Type B pancreatic cell (in vitro differentiated cells): ENCODE measurements around the gene TCAF1. TPM values are rescaled to one million over a fixed set of nuclear protein-coding genes. Genes with fewer than 3 reads are reported as not detected.

Experiments used
- DNase-seq: peaks from one replicate; pipeline ENCODE4 v3.0.0; 2021; ENCODE audit warnings: mixed read lengths; ENCODE audit not compliant: unreplicated experiment; ENCODE audit errors: extremely low spot score
- H3K27ac Mint-ChIP-seq: 2 replicates; pipeline ENCODE4 v1.8.0; 2021; ENCODE audit warnings: mild to moderate bottlenecking, mixed read lengths
- H3K27me3 Mint-ChIP-seq: 2 replicates; pipeline ENCODE4 v1.8.0; 2021; ENCODE audit warnings: mixed read lengths
- H3K36me3 Mint-ChIP-seq: 2 replicates; pipeline ENCODE4 v1.8.0; 2021; ENCODE audit warnings: mixed read lengths
- H3K4me1 Mint-ChIP-seq: one replicate; pipeline ENCODE4 v1.8.0; 2021; ENCODE audit warnings: mixed read lengths; ENCODE audit not compliant: unreplicated experiment
- H3K4me3 Mint-ChIP-seq: 2 replicates; pipeline ENCODE4 v1.8.0; 2021; ENCODE audit warnings: mild to moderate bottlenecking, mixed read lengths
- H3K9me3 Mint-ChIP-seq: 2 replicates; pipeline ENCODE4 v1.8.0; 2021; ENCODE audit warnings: mixed read lengths
- total RNA-seq: library from RNA; stranded (reverse); gene quantifications from 2 replicates; pipeline ENCODE4 v1.2.1, GENCODE V29; 2021; ENCODE audit warnings: low replicate concordance
- TF ChIP-seq, protein P1 (sequence below): fragments of 200-600 bp; sonication (generic); conservative IDR thresholded peaks from 2 replicates; pipeline ENCODE4 v1.5.0; 2021; ENCODE audit warnings: antibody characterized with exemption, mild to moderate bottlenecking

TCAF1 gene
- total RNA-seq, 1 donor from 2014 or later = 71.2 TPM

DNA sequence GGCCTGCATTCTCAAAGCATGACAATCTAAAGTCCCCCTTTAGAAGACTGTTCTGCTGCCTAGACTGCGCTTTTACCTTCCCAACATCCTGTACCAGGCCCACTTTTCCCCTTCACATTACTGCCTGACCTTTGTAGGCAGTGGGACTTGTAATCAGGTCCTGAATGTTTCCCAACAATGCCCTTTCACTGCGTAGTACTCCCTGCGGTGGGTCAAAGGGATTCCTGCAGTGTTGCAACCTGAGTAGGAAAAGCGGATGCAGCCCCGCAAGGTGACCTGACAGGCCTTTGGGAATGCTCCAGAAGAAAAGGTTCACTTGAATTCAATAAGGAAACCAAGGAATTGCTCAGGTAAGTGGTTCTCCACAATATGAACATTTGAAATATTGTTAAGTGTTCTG lies 4.9 kb upstream of the TCAF1 start:
- Mint-ChIP-seq H3K36me3 (no peaks in the 10 kb centered on the region), H3K4me1 (peaks cover 9% of the 10 kb centered on the region), H3K27ac (no peak overlapping the region), H3K4me3 (no peak overlapping the region), H3K27me3 (no peaks in the 10 kb centered on the region), H3K9me3 (no peaks in the 10 kb centered on the region)
- TF ChIP-seq, protein P1, sequence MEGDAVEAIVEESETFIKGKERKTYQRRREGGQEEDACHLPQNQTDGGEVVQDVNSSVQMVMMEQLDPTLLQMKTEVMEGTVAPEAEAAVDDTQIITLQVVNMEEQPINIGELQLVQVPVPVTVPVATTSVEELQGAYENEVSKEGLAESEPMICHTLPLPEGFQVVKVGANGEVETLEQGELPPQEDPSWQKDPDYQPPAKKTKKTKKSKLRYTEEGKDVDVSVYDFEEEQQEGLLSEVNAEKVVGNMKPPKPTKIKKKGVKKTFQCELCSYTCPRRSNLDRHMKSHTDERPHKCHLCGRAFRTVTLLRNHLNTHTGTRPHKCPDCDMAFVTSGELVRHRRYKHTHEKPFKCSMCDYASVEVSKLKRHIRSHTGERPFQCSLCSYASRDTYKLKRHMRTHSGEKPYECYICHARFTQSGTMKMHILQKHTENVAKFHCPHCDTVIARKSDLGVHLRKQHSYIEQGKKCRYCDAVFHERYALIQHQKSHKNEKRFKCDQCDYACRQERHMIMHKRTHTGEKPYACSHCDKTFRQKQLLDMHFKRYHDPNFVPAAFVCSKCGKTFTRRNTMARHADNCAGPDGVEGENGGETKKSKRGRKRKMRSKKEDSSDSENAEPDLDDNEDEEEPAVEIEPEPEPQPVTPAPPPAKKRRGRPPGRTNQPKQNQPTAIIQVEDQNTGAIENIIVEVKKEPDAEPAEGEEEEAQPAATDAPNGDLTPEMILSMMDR = no peak
- no peak for DNase-seq

DNA sequence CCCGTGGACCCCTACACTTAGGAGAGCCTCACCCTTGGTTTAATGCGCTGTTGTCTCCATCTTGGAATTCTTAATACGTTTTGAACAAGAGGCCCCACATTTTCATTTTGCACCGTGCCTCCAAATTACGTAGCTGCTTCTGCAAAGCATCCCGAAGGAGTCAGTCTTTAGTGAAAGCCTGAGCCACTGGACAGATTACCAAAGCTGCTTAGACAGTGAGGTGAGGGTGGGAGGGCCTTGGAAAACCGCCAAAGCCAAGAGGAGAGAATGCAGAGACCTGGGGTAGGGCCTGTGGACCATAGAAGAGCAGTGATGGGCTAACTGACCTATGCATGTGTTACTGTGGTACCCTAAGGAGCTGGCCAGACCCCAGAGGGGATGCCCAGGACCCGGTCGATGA lies 4.2 kb upstream of the TCAF1 start:
- Mint-ChIP-seq H3K27me3 (no peaks in the 10 kb centered on the region), H3K4me1 (peaks cover 9% of the 10 kb centered on the region), H3K36me3 (no peaks in the 10 kb centered on the region), H3K9me3 (no peaks in the 10 kb centered on the region), H3K4me3 (no peak overlapping the region), H3K27ac (no peak overlapping the region)
- TF ChIP-seq, protein P1 = no peak
- DNase-seq = no peak

DNA sequence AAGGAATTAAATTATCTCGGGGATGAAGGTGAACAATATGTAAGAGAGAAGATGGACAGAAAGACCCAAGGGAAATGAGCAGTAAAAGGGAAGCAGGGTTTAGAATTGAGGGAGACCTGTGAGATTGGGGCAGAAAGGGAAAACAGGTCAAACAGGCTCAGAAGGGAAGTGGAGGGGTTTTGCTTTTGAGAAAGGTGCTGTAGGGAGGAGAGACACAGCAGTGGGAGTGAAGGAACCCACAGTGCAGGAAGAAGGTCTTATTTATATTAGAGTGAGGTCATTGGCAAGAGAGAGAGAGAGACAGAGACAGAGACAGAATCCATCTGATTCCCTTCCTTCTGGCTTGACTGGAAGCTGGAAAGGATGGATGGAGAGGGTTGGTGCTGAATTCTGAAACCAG lies 3.5 kb upstream of the TCAF1 start:
- peaks cover 12% of the 10 kb centered on the region for H3K4me1 Mint-ChIP-seq
- DNase-seq = no peak
- H3K36me3 Mint-ChIP-seq = no peaks in the 10 kb centered on the region
- H3K27ac Mint-ChIP-seq = peak overlapping the region; percentile 12
- TF ChIP-seq, protein P1 = no peak
- no peaks in the 10 kb centered on the region for H3K9me3 Mint-ChIP-seq
- H3K27me3 Mint-ChIP-seq = no peaks in the 10 kb centered on the region
- H3K4me3 Mint-ChIP-seq = peak overlapping the region; percentile 14

DNA sequence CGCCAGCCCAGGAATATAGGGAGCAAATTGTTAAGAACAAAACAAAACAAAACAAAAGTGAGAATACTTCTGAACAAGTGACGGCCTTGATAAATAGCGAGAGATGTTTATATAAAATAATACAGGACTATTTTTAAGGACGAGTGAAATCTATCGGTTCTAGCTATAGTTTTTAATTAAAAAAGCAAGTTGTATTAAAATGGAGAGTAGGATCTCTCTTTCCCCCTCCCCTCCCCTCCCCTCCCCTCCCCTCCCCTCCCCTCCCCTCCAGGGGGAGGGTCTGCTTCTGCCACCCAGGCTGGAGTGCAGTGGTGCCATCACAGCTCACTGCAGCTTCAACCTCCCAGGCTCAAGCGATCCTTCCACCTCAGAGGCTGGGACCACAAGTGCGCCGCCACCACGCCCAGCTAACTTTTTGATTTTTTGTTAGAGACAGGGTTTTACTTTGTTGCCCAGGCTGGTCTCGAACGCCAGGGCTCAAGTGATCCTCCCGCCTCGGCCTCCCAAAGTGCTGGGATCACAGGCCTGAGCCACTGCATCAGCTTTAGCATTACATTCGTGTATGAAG lies 440 bp upstream of the TCAF1 start:
- TF ChIP-seq, protein P1 = no peak
- Mint-ChIP-seq H3K27me3 (no peaks in the 10 kb centered on the region), H3K36me3 (peaks cover 4% of the 10 kb centered on the region), H3K9me3 (no peaks in the 10 kb centered on the region), H3K27ac (peak overlapping the region; percentile 91), H3K4me3 (peak overlapping the region; percentile 97), H3K4me1 (peaks cover 25% of the 10 kb centered on the region)
- DNase-seq = no peak

DNA sequence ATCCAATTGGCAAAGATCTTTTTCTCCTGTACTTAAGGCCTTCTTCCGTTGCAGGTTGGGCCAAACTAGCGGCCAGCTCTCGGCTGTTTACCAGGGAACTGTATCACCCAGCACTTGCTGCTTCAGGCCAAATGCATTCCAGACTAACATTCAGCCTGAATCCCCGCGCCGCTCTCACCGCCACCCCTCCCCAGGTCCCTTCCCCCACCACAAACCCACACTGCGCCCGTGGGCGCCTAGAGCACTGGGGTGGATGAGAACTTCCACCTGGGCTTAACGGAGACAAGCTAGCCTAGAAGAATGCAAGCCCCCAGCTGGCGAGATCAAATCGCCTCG lies 676 bp downstream of the TCAF1 start:
- TF ChIP-seq, protein P1 = no peak
- Mint-ChIP-seq H3K9me3 (no peaks in the 10 kb centered on the region), H3K27ac (peak overlapping the region; percentile 91), H3K4me1 (peaks cover 25% of the 10 kb centered on the region), H3K4me3 (peak overlapping the region; percentile 97), H3K36me3 (peaks cover 4% of the 10 kb centered on the region), H3K27me3 (no peaks in the 10 kb centered on the region)
- DNase-seq = no peak

DNA sequence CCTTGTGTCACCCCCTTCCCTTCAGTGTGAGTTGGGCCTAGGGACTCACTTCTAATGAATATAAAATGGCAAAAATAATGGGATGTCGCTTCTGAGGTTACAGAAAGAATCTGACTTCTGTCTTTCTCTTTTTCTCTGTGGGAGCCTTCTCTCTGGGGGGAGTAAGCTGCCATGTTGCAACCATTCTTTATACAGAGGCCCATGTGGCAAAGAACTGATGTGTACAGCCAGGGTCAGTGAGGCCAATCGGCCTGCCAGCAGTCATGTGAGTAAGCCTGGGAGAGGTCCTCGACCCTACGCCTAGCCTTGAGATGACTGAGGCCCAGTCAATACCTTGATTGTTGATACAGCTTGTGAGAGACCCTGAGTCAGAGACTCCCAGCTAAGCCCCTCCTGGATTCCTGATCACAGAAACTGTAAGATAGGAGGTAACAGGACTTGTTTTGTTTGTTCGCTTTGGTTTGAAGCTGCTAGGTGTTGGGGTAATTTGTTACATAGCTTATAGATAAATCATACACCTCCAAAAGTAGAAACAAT lies 1.7 kb downstream of the TCAF1 start:
- Mint-ChIP-seq H3K36me3 (peaks cover 4% of the 10 kb centered on the region), H3K4me1 (peaks cover 22% of the 10 kb centered on the region), H3K4me3 (peak overlapping the region; percentile 97), H3K9me3 (no peaks in the 10 kb centered on the region), H3K27ac (peak overlapping the region; percentile 91), H3K27me3 (no peaks in the 10 kb centered on the region)
- TF ChIP-seq, protein P1 = no peak
- no peak for DNase-seq
